SK-N-SH (cell line): ENCODE results near the gene HOXB5. TPM values are rescaled to one million over a fixed set of nuclear protein-coding genes. Genes with fewer than 3 reads are reported as not detected.

Experiments used
- CTCF ChIA-PET: fragments of 300-600, 350-600 bp; formaldehyde crosslinking; extraction: SDS; loops from one replicate; lab custom pipeline; 2021; lab: Yijun Ruan, JAX
- POLR2A ChIA-PET: fragments of 350-600 bp; sonication (Branson Sonifier 250); formaldehyde crosslinking; extraction: SDS; loops from one replicate; lab custom pipeline; 2020; ENCODE audit warnings: antibody characterized with exemption, inconsistent platforms; lab: Yijun Ruan, JAX
- DNase-seq: peaks from one replicate; pipeline ENCODE4 v3.0.0; 2012
- H2AFZ ChIP-seq: fragments of 200-600 bp; sonication (generic); 2 replicates; pipeline ENCODE4 v1.8.1; 2016; ENCODE audit warnings: antibody characterized with exemption, mild to moderate bottlenecking, low read depth
- H3F3A ChIP-seq: fragments of 200-600 bp; sonication (generic); replicated peaks from 2 replicates; pipeline ENCODE3; 2016; ENCODE audit warnings: antibody characterized with exemption, mild to moderate bottlenecking; ENCODE audit not compliant: insufficient read depth
- H3K27ac ChIP-seq, 2 experiments: fragments of 200-500 bp in 1 of 2; fragments of 200-600 bp in 1 of 2; sonication (Bioruptor generic) in 1 of 2; sonication (generic), shearing (Covaris generic) in 1 of 2; 2 replicates each; pipeline versions ENCODE4 v1.5.1 to v1.6.1; 2014 to 2016; ENCODE audit warnings: low read depth in 2 of 2, inconsistent platforms in 1 of 2, low read length in 1 of 2, mild to moderate bottlenecking in 1 of 2, mixed read lengths in 1 of 2
- H3K27me3 ChIP-seq: fragments of 200-600 bp; sonication (generic), shearing (Covaris generic); 2 replicates; pipeline ENCODE4 v1.6.1; 2016; ENCODE audit warnings: mixed run types; ENCODE audit not compliant: insufficient read depth
- H3K36me3 ChIP-seq, 2 experiments: fragments of 200-500 bp in 1 of 2; fragments of 200-600 bp in 1 of 2; sonication (Bioruptor generic) in 1 of 2; sonication (generic) in 1 of 2; replicated peaks in 1 of 2; 2 replicates each; pipeline versions ENCODE3 to v1.5.1; 2014 to 2016; ENCODE audit warnings: low read length in 1 of 2, mild to moderate bottlenecking in 1 of 2; ENCODE audit not compliant: insufficient read depth in 2 of 2, control insufficient read depth in 1 of 2
- H3K4me1 ChIP-seq, 2 experiments: fragments of 200-500 bp in 1 of 2; fragments of 200-600 bp in 1 of 2; sonication (Bioruptor generic) in 1 of 2; sonication (generic), shearing (Covaris generic) in 1 of 2; 2 replicates each; pipeline versions ENCODE4 v1.5.1 to v1.6.1; 2014 to 2016; ENCODE audit warnings: low read depth in 1 of 2, low read length in 1 of 2, mixed run types in 1 of 2; ENCODE audit not compliant: insufficient read depth in 2 of 2, control insufficient read depth in 1 of 2
- H3K4me2 ChIP-seq: fragments of 200-600 bp; sonication (generic), shearing (Covaris generic); 2 replicates; pipeline ENCODE4 v1.6.1; 2017; ENCODE audit warnings: mixed run types
- H3K4me3 ChIP-seq, 2 experiments: fragments of 200-500 bp in 1 of 2; fragments of 200-600 bp in 1 of 2; sonication (Bioruptor generic) in 1 of 2; sonication (generic), shearing (Covaris generic) in 1 of 2; 2 replicates each; pipeline versions ENCODE4 v1.5.1 to v1.8.1; 2014 to 2016; ENCODE audit warnings: low read depth in 2 of 2, inconsistent platforms in 1 of 2, low read length in 1 of 2, mild to moderate bottlenecking in 1 of 2, mixed read lengths in 1 of 2, moderate library complexity in 1 of 2
- H3K79me2 ChIP-seq: fragments of 200-600 bp; sonication (generic); 2 replicates; pipeline ENCODE4 v1.8.1; 2017; ENCODE audit warnings: mild to moderate bottlenecking; ENCODE audit not compliant: insufficient read depth
- H3K9ac ChIP-seq: fragments of 200-600 bp; sonication (generic); 2 replicates; pipeline ENCODE4 v1.6.1; 2017; ENCODE audit warnings: mixed run types
- H3K9me2 ChIP-seq: fragments of 200-600 bp; sonication (generic); 2 replicates; pipeline ENCODE4 v1.6.1; 2017; ENCODE audit warnings: mixed run types
- H3K9me3 ChIP-seq: fragments of 200-600 bp; sonication (generic); 2 replicates; pipeline ENCODE4 v1.6.1; 2017; ENCODE audit warnings: mixed run types, mild to moderate bottlenecking, moderate library complexity
- H4K20me1 ChIP-seq: fragments of 200-600 bp; sonication (generic); 2 replicates; pipeline ENCODE4 v1.6.1; 2017; ENCODE audit warnings: mild to moderate bottlenecking, mixed run types; ENCODE audit not compliant: insufficient read depth
- EZH2phosphoT487 ChIP-seq: fragments of 200-600 bp; sonication (generic); IDR thresholded peaks from 2 replicates; pipeline ENCODE4 v1.6.1; 2017; ENCODE audit warnings: low read depth, mixed run types, mild to moderate bottlenecking, antibody characterized with exemption, moderate library complexity, borderline replicate concordance
- GABPA ChIP-seq: IDR thresholded peaks from 2 replicates; pipeline ENCODE4 v1.4.0; 2012; ENCODE audit warnings: low read depth, mild to moderate bottlenecking
- IRF3 ChIP-seq: fragments of 150-350 bp; IDR thresholded peaks from 2 replicates; pipeline ENCODE4 v1.6.1; 2016; ENCODE audit warnings: mild to moderate bottlenecking, low read depth, low read length
- JUND ChIP-seq: IDR thresholded peaks from 2 replicates; pipeline ENCODE4 v1.4.0; 2012
- MAX ChIP-seq: IDR thresholded peaks from 2 replicates; pipeline ENCODE4 v1.4.0; 2012; ENCODE audit warnings: low read depth
- MXI1 ChIP-seq: IDR thresholded peaks from 2 replicates; pipeline ENCODE4 v1.6.1; 2012; ENCODE audit warnings: mild to moderate bottlenecking, low read depth, low read length, improper control_type of control experiment
- POLR2AphosphoS5 ChIP-seq: IDR thresholded peaks from 2 replicates; pipeline ENCODE4 v1.6.1; 2012; ENCODE audit warnings: low read depth, low read length
- TAF1 ChIP-seq: IDR thresholded peaks from 2 replicates; pipeline ENCODE4 v1.6.1; 2012; ENCODE audit warnings: low read depth, mild to moderate bottlenecking, low read length, moderate library complexity, borderline replicate concordance
- WGBS: methylation state at CpG from one replicate; pipeline ENCODE4 v1.1.6; 2017; ENCODE audit warnings: low lambda C conversion rate; 5-methylcytosine and 5-hydroxymethylcytosine counted together
- polyA plus RNA-seq, 3 experiments: library from polyadenylated mRNA; depleted of rRNA; stranded (reverse); fragments of >200 nt; gene quantifications; 2 replicates each; pipeline ENCODE4 v1.2.3, GENCODE V29; 2012
- TF ChIP-seq, protein P1 (sequence below): fragments of 200-600 bp; sonication (generic); IDR thresholded peaks from 2 replicates; pipeline ENCODE4 v1.6.1; 2017; ENCODE audit warnings: antibody characterized with exemption, mild to moderate bottlenecking, moderate library complexity

Gene HOXB5
- polyA plus RNA-seq, 1 of the 3 experiments (the other 2 are of a cell fraction) = not detected

- peak overlapping the region in 1 of 2 experiments; percentile 21; a peak in 1 of 4 replicates for H3K4me3 ChIP-seq
- peak overlapping the region; percentile 12 for H3K4me2 ChIP-seq
- H2AFZ ChIP-seq = no peak overlapping the region
- H3K27me3 ChIP-seq = peaks cover 100% of the 10 kb centered on the region
- WGBS = 3% methylated on average over 38 of the region's 39 CpGs
- no peaks in the 10 kb centered on the region for H4K20me1 ChIP-seq
- no peak overlapping the region for H3K9ac ChIP-seq
- ChIA-PET POLR2A (interaction anchor here (0.6 kb wide), 1 partner anchor 200 kb away, joined by 3 read pairs; no protein-coding TSS in a partner anchor), CTCF (interaction anchor here (0.7 to 4.6 kb wide), 42 partner anchors 8 to 655 kb away, joined by 3 to 50 read pairs (median 4); partner anchors contain the start of genes HOXB9 and IGF2BP1)
- H3K4me1 ChIP-seq = no peaks in the 10 kb centered on the region
- no peaks in the 10 kb centered on the region for H3K36me3 ChIP-seq
- no peaks in the 10 kb centered on the region for H3K9me2 ChIP-seq
- H3K27ac ChIP-seq = no peak overlapping the region
- no peaks in the 10 kb centered on the region for H3F3A ChIP-seq
- H3K79me2 ChIP-seq = no peaks in the 10 kb centered on the region
- DNase-seq = peak; percentile 91
- no peaks in the 10 kb centered on the region for H3K9me3 ChIP-seq
- TF ChIP-seq, protein P1, sequence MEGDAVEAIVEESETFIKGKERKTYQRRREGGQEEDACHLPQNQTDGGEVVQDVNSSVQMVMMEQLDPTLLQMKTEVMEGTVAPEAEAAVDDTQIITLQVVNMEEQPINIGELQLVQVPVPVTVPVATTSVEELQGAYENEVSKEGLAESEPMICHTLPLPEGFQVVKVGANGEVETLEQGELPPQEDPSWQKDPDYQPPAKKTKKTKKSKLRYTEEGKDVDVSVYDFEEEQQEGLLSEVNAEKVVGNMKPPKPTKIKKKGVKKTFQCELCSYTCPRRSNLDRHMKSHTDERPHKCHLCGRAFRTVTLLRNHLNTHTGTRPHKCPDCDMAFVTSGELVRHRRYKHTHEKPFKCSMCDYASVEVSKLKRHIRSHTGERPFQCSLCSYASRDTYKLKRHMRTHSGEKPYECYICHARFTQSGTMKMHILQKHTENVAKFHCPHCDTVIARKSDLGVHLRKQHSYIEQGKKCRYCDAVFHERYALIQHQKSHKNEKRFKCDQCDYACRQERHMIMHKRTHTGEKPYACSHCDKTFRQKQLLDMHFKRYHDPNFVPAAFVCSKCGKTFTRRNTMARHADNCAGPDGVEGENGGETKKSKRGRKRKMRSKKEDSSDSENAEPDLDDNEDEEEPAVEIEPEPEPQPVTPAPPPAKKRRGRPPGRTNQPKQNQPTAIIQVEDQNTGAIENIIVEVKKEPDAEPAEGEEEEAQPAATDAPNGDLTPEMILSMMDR = peak; percentile 69
- peak; percentile 59; the same call in 1 of the 2 replicates for TF ChIP-seq MAX
- TF ChIP-seq JUND = no peak
- TF ChIP-seq MXI1 = no peak
- TF ChIP-seq GABPA = no peak
- no peak for TF ChIP-seq POLR2AphosphoS5
- no peak for TF ChIP-seq IRF3
These were observed 42.8 kb upstream of the HOXB5 start for GRCh38 chr17:48636177-48637018.

GRCh38 chr17:48634493-48635208 is 41.1 kb upstream of the HOXB5 start:
- Histone ChIP-seq H3K9me3 (no peaks in the 10 kb centered on the region), H3K27ac (no peak overlapping the region), H3K4me2 (no peak overlapping the region), H3K9me2 (no peaks in the 10 kb centered on the region), H3K4me1 (no peaks in the 10 kb centered on the region), H4K20me1 (no peaks in the 10 kb centered on the region), H2AFZ (no peak overlapping the region), H3K4me3 (no peak overlapping the region)
- POLR2A ChIA-PET = no interaction called here
- CTCF ChIA-PET = interaction anchor here (0.7 to 4.6 kb wide), 7 partner anchors 10 to 142 kb away, joined by 3 to 50 read pairs (median 6); partner anchors contain the start of gene HOXB9
- TF ChIP-seq EZH2phosphoT487 (0 out of 2 replicates have a peak, but pooled peaks have one; percentile 23), TAF1 (no peak)
- TF ChIP-seq, all 33 proteins: peak for 1
- no peak for DNase-seq
- 34% methylated on average over 20 of the region's 20 CpGs for WGBS
- no peak overlapping the region for H3K9ac ChIP-seq
- H3K79me2 ChIP-seq = no peaks in the 10 kb centered on the region
- peaks cover 100% of the 10 kb centered on the region for H3K27me3 ChIP-seq
- no peaks in the 10 kb centered on the region for H3K36me3 ChIP-seq
- no peaks in the 10 kb centered on the region for H3F3A ChIP-seq
